Fibroblast of mammary gland (primary cell): ENCODE measurements around the gene JAK3.

Source experiments
- DNase-seq: peaks from one replicate; pipeline ENCODE4 v3.0.0-alpha.2; 2010; ENCODE audit warnings: low read depth
- H3K4me3 ChIP-seq: 2 replicates; pipeline ENCODE4 v1.5.1; 2011; ENCODE audit warnings: low read depth, mild to moderate bottlenecking, low read length, moderate library complexity; ENCODE audit not compliant: control insufficient read depth
- TF ChIP-seq, protein P1 (sequence below): conservative IDR thresholded peaks from 2 replicates; pipeline ENCODE4 v1.5.1; 2011; ENCODE audit warnings: low read depth, low read length, inconsistent platforms; ENCODE audit not compliant: control insufficient read depth, insufficient read depth

The JAK3 gene

DNA sequence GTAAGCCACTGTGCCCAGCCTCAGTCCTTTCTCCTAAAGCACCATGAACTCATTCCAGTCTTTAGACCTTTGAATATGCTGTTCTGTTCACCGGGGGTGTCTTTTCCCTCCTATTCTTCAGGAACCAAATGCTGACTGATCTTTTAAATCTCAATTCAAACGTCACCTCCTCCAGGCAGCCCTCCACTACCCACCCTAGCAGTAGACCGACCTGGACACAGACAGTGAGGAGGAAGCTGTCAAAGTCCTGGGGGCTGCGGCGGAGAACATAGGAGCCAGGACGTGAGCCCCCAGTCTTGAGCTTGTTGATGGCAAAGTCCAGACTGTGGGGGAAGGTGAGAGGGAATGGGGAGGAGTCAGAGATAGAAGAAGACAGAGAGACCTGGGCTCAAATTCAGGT is 7.8 kb downstream of the JAK3 start:
- no peak for DNase-seq
- H3K4me3 ChIP-seq = no peak overlapping the region
- TF ChIP-seq, protein P1, sequence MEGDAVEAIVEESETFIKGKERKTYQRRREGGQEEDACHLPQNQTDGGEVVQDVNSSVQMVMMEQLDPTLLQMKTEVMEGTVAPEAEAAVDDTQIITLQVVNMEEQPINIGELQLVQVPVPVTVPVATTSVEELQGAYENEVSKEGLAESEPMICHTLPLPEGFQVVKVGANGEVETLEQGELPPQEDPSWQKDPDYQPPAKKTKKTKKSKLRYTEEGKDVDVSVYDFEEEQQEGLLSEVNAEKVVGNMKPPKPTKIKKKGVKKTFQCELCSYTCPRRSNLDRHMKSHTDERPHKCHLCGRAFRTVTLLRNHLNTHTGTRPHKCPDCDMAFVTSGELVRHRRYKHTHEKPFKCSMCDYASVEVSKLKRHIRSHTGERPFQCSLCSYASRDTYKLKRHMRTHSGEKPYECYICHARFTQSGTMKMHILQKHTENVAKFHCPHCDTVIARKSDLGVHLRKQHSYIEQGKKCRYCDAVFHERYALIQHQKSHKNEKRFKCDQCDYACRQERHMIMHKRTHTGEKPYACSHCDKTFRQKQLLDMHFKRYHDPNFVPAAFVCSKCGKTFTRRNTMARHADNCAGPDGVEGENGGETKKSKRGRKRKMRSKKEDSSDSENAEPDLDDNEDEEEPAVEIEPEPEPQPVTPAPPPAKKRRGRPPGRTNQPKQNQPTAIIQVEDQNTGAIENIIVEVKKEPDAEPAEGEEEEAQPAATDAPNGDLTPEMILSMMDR = no peak

DNA sequence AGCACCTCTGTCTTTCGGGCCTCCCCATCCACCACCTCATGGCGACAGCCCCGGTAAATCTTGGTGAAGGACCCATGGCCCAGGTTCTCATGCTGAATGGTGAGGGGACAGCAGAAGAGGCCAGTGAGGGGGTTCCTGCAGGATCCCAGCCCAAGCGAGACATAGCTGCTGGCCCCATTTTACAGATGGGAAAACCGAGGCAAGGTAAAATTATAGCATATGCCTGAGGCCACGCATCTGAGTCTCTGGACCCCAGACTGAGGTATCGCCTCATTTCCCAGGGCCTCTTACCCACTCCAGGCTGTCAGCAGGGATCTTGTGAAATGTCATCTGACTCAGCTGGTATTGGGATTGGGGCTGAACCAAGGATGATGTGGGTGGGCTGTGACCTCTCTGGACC is 9.8 kb downstream of the JAK3 start:
- TF ChIP-seq, protein P1 = no peak
- no peak for DNase-seq
- no peak overlapping the region for H3K4me3 ChIP-seq

DNA sequence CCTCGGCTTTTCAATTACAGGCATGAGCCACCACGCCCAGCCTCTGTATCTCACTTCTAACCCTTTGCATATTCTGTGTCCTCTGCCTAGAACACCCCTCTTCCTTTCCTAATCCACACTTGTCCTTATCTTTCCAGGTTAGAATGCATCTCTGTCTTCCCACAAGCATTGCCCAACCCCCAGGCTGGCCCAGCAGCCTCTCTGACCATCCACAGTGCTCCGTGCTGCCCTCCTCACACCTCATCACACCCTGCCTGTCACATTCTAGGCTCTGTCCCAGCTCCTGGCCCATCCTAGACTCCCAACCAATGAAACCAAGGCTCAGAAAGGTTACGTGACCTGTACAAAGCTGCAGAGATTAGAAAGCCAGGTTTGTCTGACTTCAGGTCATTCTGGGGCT is 11.3 kb downstream of the JAK3 start:
- DNase-seq = no peak
- TF ChIP-seq, protein P1 = no peak
- H3K4me3 ChIP-seq = no peak overlapping the region

DNA sequence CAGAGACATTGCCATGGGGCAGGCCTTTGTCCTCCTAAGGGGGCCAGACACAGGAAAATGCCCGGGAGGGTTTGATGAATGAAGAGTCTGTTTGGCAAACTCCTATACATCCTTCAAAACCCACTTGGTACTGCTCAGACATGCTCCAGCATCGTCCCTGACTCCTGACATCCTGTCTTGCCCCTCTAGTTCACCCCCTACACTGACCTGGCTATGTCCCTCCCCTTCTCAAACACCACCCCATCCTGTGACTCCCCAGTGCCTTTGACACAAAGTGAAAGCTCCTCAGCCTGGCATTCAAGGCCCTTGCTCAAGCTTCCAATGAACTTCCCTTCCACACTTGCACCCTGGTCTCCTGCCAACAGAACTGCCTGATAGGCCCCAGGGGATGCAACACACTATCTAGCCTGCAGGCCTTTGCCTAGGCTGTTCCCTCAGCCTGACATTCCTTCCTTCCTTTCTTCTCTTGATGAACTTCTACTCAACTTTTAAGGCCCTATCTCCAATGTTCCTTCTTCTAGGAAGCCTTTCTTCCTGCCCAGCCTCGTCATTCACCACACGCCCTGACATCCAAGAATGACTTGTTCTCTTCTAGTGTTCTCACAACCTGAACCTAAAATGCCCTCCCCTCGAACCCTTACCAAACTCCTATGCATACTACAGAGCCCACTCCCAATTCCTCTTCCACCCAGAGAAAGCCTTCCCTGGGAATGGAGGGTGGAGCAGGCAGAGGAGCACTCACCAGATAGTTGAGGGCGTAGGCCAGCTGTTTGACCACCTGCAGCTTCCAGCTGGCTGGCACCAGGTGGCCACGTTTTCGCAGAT is 12.4 kb downstream of the JAK3 start:
- DNase-seq = no peak
- TF ChIP-seq, protein P1 = no peak
- no peak overlapping the region for H3K4me3 ChIP-seq

DNA sequence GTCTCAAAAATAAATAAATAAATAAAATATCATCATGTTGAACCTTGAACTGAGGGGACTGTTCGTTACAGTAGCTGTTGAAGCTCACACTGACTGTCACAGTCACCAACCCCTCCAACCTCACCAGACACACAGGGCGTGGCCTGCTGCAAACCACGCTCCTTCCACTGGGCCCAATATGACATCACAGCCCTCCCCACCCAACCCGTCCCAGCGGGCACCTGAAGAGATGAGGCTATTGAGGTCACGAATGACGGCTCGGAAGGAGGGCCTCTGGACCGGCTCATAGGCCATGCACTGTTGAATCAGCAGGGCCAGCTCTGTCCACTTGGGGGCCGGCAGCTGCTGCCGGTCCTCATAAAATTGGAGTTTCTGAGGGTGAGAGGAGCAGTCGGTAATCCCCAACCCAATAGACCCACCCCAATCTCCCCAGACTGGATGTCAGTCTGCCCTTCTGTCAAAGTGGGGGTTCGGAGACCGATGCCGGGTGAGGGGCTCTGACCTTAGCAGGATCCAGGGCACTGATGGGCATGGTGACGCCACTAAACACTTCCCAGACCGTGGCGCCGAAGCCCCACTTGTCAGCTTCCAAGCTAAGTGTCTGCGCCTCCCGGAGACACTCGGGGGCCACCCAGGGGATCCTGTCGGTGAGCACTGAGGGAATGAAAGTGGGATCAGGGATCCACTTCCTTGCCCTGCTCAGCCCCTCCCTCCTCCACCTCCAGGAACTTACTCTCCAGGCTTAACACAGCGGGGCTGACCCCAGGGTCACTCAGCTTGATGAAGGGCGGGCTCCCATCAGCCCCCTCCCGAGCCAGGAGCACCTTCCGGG is 13.2 kb downstream of the JAK3 start:
- TF ChIP-seq, protein P1 = peak; percentile 4
- DNase-seq = no peak
- no peak overlapping the region for H3K4me3 ChIP-seq

DNA sequence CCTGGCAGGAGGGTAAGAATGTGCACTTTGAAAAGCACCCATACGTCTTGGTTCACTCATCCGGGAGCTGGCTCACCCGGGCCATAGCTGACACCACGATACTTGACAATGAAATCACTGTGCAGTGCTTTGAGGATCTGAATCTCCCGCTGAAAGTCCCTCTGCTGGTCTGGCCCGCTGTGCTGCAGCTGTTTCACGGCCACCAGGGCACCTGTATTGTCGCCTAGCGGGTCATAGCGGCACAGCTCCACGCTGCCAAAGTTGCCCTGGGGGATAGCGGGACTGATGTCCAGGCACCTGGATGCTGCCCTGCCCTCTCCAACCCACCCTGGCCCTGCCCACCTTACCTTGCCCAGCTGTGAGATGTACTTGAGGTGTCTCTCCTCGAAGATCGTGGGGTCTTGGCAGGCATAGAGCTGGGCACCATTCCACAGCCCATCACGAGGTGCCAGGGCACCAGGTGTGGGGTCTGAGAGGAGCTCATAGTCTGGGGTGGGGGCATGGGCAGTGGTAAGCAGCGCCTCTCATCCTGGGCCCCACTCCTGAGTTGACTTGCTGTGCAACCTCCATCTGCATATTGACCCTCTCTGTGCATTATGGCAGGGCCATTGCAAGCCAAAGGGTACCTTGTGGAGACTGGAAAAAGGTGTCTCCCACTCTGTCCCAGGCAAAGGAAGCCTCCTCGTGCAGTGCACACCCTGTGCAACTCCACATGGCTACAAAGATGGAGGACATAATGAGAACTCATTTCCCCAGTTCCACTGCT is 15.2 kb downstream of the JAK3 start:
- TF ChIP-seq, protein P1 = no peak
- no peak for DNase-seq
- no peak overlapping the region for H3K4me3 ChIP-seq
